Activated CD4-positive, alpha-beta T cell treated with anti-CD3 and anti-CD28 coated beads, Interleukin-2, amount 10 ng/mL, durations not matched to agents 24 days and 14 days (primary cell): ENCODE measurements around the gene KRT73. TPM values are rescaled to one million over a fixed set of nuclear protein-coding genes. Genes with fewer than 3 reads are reported as not detected.
A peak's percentile ranks its signal among the peaks of the same experiment; 100 is the strongest.

ENCODE experiments used
- DNase-seq: peaks from one replicate; pipeline ENCODE4 v3.0.0; 2022
- H3K27ac Mint-ChIP-seq: one replicate; pipeline ENCODE4 v1.8.0; 2022; ENCODE audit warnings: mild to moderate bottlenecking, mixed read lengths
- H3K27me3 Mint-ChIP-seq: one replicate; pipeline ENCODE4 v1.8.0; 2022; ENCODE audit warnings: mixed read lengths
- H3K36me3 Mint-ChIP-seq: one replicate; pipeline ENCODE4 v1.8.0; 2022; ENCODE audit warnings: low read depth, mild to moderate bottlenecking, mixed read lengths
- H3K4me1 Mint-ChIP-seq: one replicate; pipeline ENCODE4 v1.8.0; 2021; ENCODE audit warnings: mixed read lengths
- H3K4me3 Mint-ChIP-seq: one replicate; pipeline ENCODE4 v1.8.0; 2022; ENCODE audit warnings: mild to moderate bottlenecking, moderate library complexity, mixed read lengths
- H3K9me3 Mint-ChIP-seq: one replicate; pipeline ENCODE4 v1.8.0; 2021; ENCODE audit warnings: mixed read lengths
- intact Hi-C: fragments of 100-400 bp; cut with micrococcal nuclease; formaldehyde crosslinking; loops from one replicate; pipeline ENCODE4 v1.15.1; 2023
- total RNA-seq: library from RNA; stranded (reverse); gene quantifications from 2 replicates; pipeline ENCODE4 v1.2.3, GENCODE V29; 2022

Gene KRT73
- total RNA-seq, 1 donor from 2014 or later = not detected

DNA sequence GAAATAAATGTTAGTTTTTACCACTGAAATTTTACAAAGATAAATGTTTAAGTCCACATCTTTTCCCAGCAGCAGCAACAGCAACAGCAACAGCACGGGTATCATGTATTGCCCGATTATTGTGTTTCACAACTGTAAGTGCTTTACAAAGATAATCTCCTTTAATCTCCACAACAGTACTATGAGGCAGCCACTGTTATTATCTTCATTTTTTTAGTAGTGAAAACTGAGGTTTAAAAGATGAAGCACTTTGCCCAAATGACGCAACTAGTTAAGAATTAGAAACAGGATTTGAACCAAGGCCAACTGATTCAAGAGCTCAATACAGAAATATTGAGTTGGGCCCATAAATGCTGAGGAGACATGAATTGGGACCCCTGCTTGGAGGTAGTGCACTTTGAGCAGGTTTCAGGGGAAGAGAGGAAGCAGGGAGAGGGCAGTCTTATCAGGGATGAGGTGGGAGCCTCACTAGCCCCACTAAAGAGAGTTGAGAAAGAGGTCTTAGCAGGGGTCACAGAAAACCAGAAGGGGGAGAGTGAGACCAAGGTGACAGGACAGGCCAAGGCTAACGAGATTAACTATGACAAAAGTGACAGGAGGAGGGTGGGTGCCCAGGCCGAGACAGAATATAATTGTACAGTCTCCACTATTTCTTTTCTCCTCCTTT, 18.4 kb upstream of the KRT73 start:
- no peak for DNase-seq
- peaks cover 4% of the 10 kb centered on the region for H3K9me3 Mint-ChIP-seq
- H3K4me1 Mint-ChIP-seq = peaks cover 23% of the 10 kb centered on the region
- H3K4me3 Mint-ChIP-seq = no peak overlapping the region
- intact Hi-C loops = no loop called here
- H3K27me3 Mint-ChIP-seq = peaks cover 18% of the 10 kb centered on the region
- H3K27ac Mint-ChIP-seq = no peak overlapping the region
- no peaks in the 10 kb centered on the region for H3K36me3 Mint-ChIP-seq

DNA sequence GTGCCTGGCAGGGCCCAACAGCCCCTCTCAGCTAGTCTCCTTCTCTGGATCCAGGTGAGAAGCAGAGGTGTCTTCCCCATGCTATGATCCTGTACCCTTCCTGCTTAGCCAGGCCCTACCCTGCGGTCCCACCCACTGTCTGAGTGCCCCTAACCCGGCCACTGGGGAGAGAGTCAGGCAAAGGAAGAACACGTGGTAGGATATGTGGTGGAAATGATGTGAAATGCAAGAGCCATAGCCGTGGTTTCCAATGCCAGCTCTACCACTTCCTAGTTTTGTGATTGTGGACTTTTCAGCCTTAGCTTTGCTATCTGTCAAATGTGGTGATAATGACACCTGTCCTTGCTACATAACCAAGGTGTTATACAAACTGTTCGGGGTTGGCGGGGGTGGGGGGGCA, 17.8 kb upstream of the KRT73 start:
- peaks cover 20% of the 10 kb centered on the region for H3K4me1 Mint-ChIP-seq
- DNase-seq = no peak
- intact Hi-C loops = no loop called here
- H3K27me3 Mint-ChIP-seq = peaks cover 18% of the 10 kb centered on the region
- no peaks in the 10 kb centered on the region for H3K36me3 Mint-ChIP-seq
- no peak overlapping the region for H3K4me3 Mint-ChIP-seq
- peaks cover 4% of the 10 kb centered on the region for H3K9me3 Mint-ChIP-seq
- no peak overlapping the region for H3K27ac Mint-ChIP-seq

- Mint-ChIP-seq H3K27ac (peak overlapping the region; percentile 60), H3K36me3 (no peaks in the 10 kb centered on the region), H3K9me3 (peaks cover 2% of the 10 kb centered on the region), H3K4me3 (no peak overlapping the region), H3K27me3 (peaks cover 12% of the 10 kb centered on the region), H3K4me1 (peaks cover 32% of the 10 kb centered on the region)
- intact Hi-C loops = no loop called here
- DNase-seq = no peak
Measured at GRCh38 chr12:52634266-52635056, 16.1 kb upstream of the KRT73 start.

GRCh38 chr12:52633383-52633782, 15.0 kb upstream of the KRT73 start:
- peaks cover 33% of the 10 kb centered on the region for H3K4me1 Mint-ChIP-seq
- H3K27ac Mint-ChIP-seq = no peak overlapping the region
- DNase-seq = peak; percentile 78
- H3K4me3 Mint-ChIP-seq = no peak overlapping the region
- intact Hi-C loops = no loop called here
- peaks cover 7% of the 10 kb centered on the region for H3K27me3 Mint-ChIP-seq
- no peaks in the 10 kb centered on the region for H3K9me3 Mint-ChIP-seq
- no peaks in the 10 kb centered on the region for H3K36me3 Mint-ChIP-seq

- H3K4me3 Mint-ChIP-seq = no peak overlapping the region
- intact Hi-C loops = no loop called here
- DNase-seq = no peak
- H3K4me1 Mint-ChIP-seq = peaks cover 34% of the 10 kb centered on the region
- no peaks in the 10 kb centered on the region for H3K36me3 Mint-ChIP-seq
- peaks cover 6% of the 10 kb centered on the region for H3K27me3 Mint-ChIP-seq
- H3K27ac Mint-ChIP-seq = no peak overlapping the region
- no peaks in the 10 kb centered on the region for H3K9me3 Mint-ChIP-seq
Measured at GRCh38 chr12:52632656-52633055, 14.3 kb upstream of the KRT73 start.

- no peak for DNase-seq
- H3K27ac Mint-ChIP-seq = no peak overlapping the region
- intact Hi-C loops = no loop called here
- H3K4me1 Mint-ChIP-seq = peaks cover 37% of the 10 kb centered on the region
- no peaks in the 10 kb centered on the region for H3K9me3 Mint-ChIP-seq
- no peaks in the 10 kb centered on the region for H3K36me3 Mint-ChIP-seq
- H3K4me3 Mint-ChIP-seq = no peak overlapping the region
- peaks cover 5% of the 10 kb centered on the region for H3K27me3 Mint-ChIP-seq
Measured at GRCh38 chr12:52631676-52632459, 13.5 kb upstream of the KRT73 start.

DNA sequence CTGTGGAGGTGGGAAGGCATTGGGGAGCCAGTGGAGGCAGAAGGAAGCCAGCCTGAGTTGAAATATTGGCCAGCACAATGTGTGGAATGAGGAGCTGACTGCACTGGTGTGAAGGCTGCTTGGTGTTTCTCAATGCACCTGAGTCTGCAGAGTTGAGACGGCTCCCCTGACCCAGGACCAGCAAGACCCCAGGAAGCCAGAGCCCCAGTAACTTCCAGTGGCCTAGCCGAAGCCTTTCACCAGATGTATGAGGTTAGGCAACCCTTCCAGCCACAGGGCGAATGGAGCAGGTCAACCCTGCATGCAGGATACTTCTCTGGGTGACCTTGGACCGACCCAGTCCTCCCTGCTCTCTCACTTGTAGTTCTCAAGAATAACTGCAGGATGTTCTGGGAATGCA, 12.9 kb upstream of the KRT73 start:
- H3K27ac Mint-ChIP-seq = no peak overlapping the region

DNA sequence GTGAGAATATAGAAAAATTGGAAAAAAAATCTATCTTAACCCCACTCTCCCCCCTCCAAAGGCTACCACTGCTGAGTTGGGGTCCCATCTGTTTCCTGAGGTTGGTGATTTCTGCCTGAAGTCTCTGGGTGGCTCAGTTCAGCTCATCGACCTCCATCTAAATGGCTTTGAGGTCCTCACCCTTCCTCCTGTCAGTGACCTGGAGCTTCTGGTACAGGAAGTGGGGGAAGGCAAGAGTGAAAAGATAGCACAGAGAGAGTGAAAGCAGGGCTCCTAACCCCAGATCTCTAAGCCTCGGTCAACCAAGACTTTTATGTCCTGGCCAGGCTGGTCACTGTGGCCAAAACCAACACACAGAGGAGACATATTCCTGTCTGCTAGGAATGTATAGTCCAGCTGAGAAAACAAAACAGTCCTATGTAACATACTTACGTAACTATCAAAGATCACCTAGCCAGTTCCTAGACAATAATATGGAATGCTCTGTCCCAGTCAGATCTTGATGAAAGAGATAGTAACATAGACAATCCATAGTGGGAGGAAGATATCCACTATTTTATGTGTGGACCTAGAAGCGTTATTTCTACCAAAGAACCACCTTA, 12.3 kb upstream of the KRT73 start:
- Mint-ChIP-seq H3K9me3 (no peaks in the 10 kb centered on the region), H3K4me1 (peaks cover 35% of the 10 kb centered on the region), H3K27ac (peak overlapping the region; percentile 48), H3K36me3 (no peaks in the 10 kb centered on the region), H3K27me3 (peaks cover 2% of the 10 kb centered on the region), H3K4me3 (peak overlapping the region; percentile 10)
- intact Hi-C loops = no loop called here
- DNase-seq = no peak

More for the DNA sequence above, 12.9 kb upstream of the KRT73 start:
- intact Hi-C loops = no loop called here
- H3K27me3 Mint-ChIP-seq = peaks cover 2% of the 10 kb centered on the region
- no peaks in the 10 kb centered on the region for H3K36me3 Mint-ChIP-seq
- no peak for DNase-seq
- no peaks in the 10 kb centered on the region for H3K9me3 Mint-ChIP-seq
- H3K4me1 Mint-ChIP-seq = peaks cover 35% of the 10 kb centered on the region
- H3K4me3 Mint-ChIP-seq = no peak overlapping the region

DNA sequence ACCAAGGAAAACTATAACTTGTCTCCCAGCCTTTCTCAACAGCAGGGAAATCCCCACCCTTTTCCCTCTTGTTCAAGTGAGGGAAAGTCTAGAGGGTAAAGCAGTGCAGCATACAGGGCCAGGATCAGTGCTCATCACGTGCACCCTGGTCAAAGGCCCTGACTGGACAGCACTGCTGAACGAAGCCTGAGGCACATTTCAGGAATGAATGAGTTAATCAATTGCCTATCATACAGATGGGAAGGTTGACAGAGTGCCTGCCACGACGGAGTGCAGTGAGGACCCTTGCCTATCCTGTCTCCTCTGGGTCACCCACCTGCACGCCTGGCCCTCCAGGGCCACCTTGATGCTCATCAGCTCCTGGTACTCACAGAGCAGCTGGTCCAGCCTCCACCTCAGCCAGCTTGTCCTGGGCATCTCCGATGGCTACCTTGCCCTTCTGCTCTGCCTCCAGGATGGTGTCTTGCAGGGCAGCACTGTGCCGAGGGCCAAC, 11.7 kb upstream of the KRT73 start:
- DNase-seq = no peak
- H3K4me3 Mint-ChIP-seq = peak overlapping the region; percentile 10
- H3K27ac Mint-ChIP-seq = no peak overlapping the region

DNA sequence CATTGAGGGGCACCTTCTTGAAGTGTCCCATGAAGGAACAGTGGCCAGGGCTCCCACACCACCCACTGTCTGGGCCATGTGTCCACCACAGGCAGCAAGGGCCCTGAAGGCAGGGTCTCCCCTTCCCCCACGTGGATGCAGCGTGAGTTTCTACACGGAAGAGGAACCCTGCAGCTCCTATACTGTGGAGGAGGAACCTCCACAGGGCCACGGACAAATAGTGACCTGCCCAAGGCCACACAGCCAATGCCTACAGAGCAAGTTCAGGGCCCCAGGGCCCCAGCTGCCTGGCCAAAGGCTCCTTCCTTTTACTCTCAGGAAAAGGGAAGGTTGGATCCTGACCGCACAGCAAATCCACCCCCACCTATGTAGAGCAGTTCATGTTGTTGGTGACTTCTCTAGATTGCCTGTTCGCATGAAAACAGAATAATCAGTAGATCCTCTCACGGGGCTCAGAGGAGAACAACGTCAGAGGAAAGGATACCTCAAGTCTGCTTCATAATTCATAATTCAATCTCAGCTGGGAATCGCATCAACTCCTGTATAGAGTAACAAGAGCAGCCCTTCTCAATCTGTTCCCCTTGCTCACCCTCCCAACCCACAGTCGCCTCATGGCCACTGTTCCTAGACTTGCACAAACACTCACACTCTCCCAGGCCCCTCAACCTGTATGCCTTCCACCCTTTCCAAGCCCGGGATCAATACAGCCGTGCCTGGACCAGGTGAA, 11.1 kb upstream of the KRT73 start:
- H3K27ac Mint-ChIP-seq = no peak overlapping the region

More for the DNA sequence above, 11.7 kb upstream of the KRT73 start:
- H3K27me3 Mint-ChIP-seq = peaks cover 4% of the 10 kb centered on the region
- no peaks in the 10 kb centered on the region for H3K36me3 Mint-ChIP-seq
- intact Hi-C loops = no loop called here
- no peaks in the 10 kb centered on the region for H3K9me3 Mint-ChIP-seq
- peaks cover 34% of the 10 kb centered on the region for H3K4me1 Mint-ChIP-seq

GRCh38 chr12:52628841-52629240, 10.5 kb upstream of the KRT73 start:
- no peak overlapping the region for H3K27ac Mint-ChIP-seq
- no peak for DNase-seq
- peaks cover 26% of the 10 kb centered on the region for H3K4me1 Mint-ChIP-seq
- peaks cover 4% of the 10 kb centered on the region for H3K27me3 Mint-ChIP-seq
- H3K36me3 Mint-ChIP-seq = no peaks in the 10 kb centered on the region
- no peak overlapping the region for H3K4me3 Mint-ChIP-seq
- H3K9me3 Mint-ChIP-seq = no peaks in the 10 kb centered on the region
- intact Hi-C loops = no loop called here

More for the DNA sequence above, 11.1 kb upstream of the KRT73 start:
- Mint-ChIP-seq H3K4me1 (peaks cover 32% of the 10 kb centered on the region), H3K36me3 (no peaks in the 10 kb centered on the region), H3K27me3 (peaks cover 6% of the 10 kb centered on the region), H3K9me3 (no peaks in the 10 kb centered on the region), H3K4me3 (no peak overlapping the region)
- no peak for DNase-seq
- intact Hi-C loops = no loop called here

GRCh38 chr12:52628111-52628507, 9.8 kb upstream of the KRT73 start:
- Mint-ChIP-seq H3K4me3 (no peak overlapping the region), H3K36me3 (no peaks in the 10 kb centered on the region), H3K9me3 (no peaks in the 10 kb centered on the region), H3K27me3 (peaks cover 6% of the 10 kb centered on the region), H3K27ac (no peak overlapping the region), H3K4me1 (peaks cover 20% of the 10 kb centered on the region)
- no peak for DNase-seq
- intact Hi-C loops = no loop called here
